Endothelial cell of umbilical vein (primary cell): ENCODE results near the gene SLC25A13. TPM values are rescaled to one million over a fixed set of nuclear protein-coding genes. Genes with fewer than 3 reads are reported as not detected.

Source experiments
- BruUV-seq: library from RNA; stranded (reverse); fragments of 400-500 nt; replicated peaks from 2 replicates; lab custom pipeline; 2021; lab: Mats Ljungman, UMichigan
- CTCF ChIA-PET: fragments of 300-600, 350-600 bp; sonication (Branson Sonifier 250); formaldehyde crosslinking; loops from one replicate; lab custom pipeline; 2021; ENCODE audit warnings: antibody characterized with exemption, inconsistent platforms; lab: Charles Lee
- POLR2A ChIA-PET: fragments of 300-600, 350-600 bp; sonication (Branson Sonifier 250); formaldehyde crosslinking; loops from one replicate; lab custom pipeline; 2021; ENCODE audit warnings: antibody characterized with exemption, inconsistent platforms; lab: Charles Lee
- DNase-seq: peaks from one replicate; pipeline ENCODE4 v3.0.0-alpha.2; 2011; ENCODE audit warnings: low read depth, low spot score
- FAIRE-seq: peaks from 2 replicates; lab custom pipeline; 2011; peaks lifted over from hg19 to GRCh38; lab: Jason Lieb, UNC
- H2AFZ ChIP-seq: 2 replicates; pipeline ENCODE4 v1.6.0; 2012; ENCODE audit warnings: low read depth, low read length, control low read depth, inconsistent platforms
- H3K27ac ChIP-seq: 2 replicates; pipeline ENCODE4 v1.5.1; 2011; ENCODE audit warnings: low read depth, mild to moderate bottlenecking, control low read depth, low read length, moderate library complexity; ENCODE audit not compliant: insufficient read depth
- H3K27me3 ChIP-seq, 2 experiments: 2 replicates each; pipeline versions ENCODE4 v1.6.0 to v1.6.1; 2011; ENCODE audit warnings: low read length in 2 of 2, mixed read lengths in 1 of 2; ENCODE audit not compliant: control insufficient read depth in 2 of 2, insufficient read depth in 2 of 2
- H3K36me3 ChIP-seq, 2 experiments: 2 replicates in 1 of 2; 3 replicates in 1 of 2; pipeline ENCODE4 v1.5.1; 2011; ENCODE audit warnings: low read length in 2 of 2, mild to moderate bottlenecking in 1 of 2, moderate library complexity in 1 of 2; ENCODE audit not compliant: control insufficient read depth in 2 of 2, insufficient read depth in 2 of 2; ENCODE audit errors: extremely low read depth in 1 of 2
- H3K4me1 ChIP-seq: 3 replicates; pipeline ENCODE4 v1.5.1; 2011; ENCODE audit warnings: mild to moderate bottlenecking, low read length; ENCODE audit not compliant: control insufficient read depth, insufficient read depth; ENCODE audit errors: extremely low read depth
- H3K4me2 ChIP-seq: 2 replicates; pipeline ENCODE4 v1.6.1; 2011; ENCODE audit warnings: low read length, control low read depth, mixed read lengths; ENCODE audit not compliant: insufficient read depth
- H3K4me3 ChIP-seq, 3 experiments: fragments of 200-600 bp in 1 of 3; sonication (generic), shearing (Covaris generic) in 1 of 3; replicated peaks in 1 of 3; 2 replicates each; pipeline ENCODE4 v1.5.1; 2011 to 2016; ENCODE audit warnings: control low read depth in 3 of 3, low read length in 3 of 3, mild to moderate bottlenecking in 2 of 3, inconsistent platforms in 1 of 3, low read depth in 1 of 3, moderate library complexity in 1 of 3; ENCODE audit not compliant: insufficient read depth in 1 of 3
- H3K79me2 ChIP-seq: 2 replicates; pipeline ENCODE4 v1.6.0; 2012; ENCODE audit warnings: low read length, inconsistent platforms; ENCODE audit not compliant: control insufficient read depth, insufficient read depth
- H3K9ac ChIP-seq: replicated peaks from 2 replicates; pipeline ENCODE3; 2011; ENCODE audit warnings: low read length, control low read depth; ENCODE audit not compliant: insufficient read depth; ENCODE audit errors: extremely low read depth
- H3K9me1 ChIP-seq: replicated peaks from 3 replicates; pipeline ENCODE4 v1.6.0; 2011; ENCODE audit warnings: mild to moderate bottlenecking, low read length; ENCODE audit not compliant: control insufficient read depth, insufficient read depth; ENCODE audit errors: extremely low read depth
- H3K9me3 ChIP-seq: replicated peaks from 2 replicates; pipeline ENCODE4 v1.5.1; 2012; ENCODE audit warnings: low read length, inconsistent platforms; ENCODE audit not compliant: control insufficient read depth, insufficient read depth
- H4K20me1 ChIP-seq: replicated peaks from 2 replicates; pipeline ENCODE3; 2011; ENCODE audit warnings: mild to moderate bottlenecking, low read length; ENCODE audit not compliant: control insufficient read depth, insufficient read depth; ENCODE audit errors: extremely low read depth
- CTCF ChIP-seq, 2 donors: IDR thresholded peaks; 1 replicate in 1 of 2; 2 replicates in 1 of 2; pipeline ENCODE4 v1.5.1; 2011; ENCODE audit warnings: low read length in 2 of 2, mild to moderate bottlenecking in 2 of 2, moderate library complexity in 2 of 2, control low read depth in 1 of 2, inconsistent platforms in 1 of 2, low read depth in 1 of 2; ENCODE audit not compliant: insufficient read depth in 1 of 2; ENCODE audit errors: extremely low read depth in 1 of 2
- EZH2 ChIP-seq: IDR thresholded peaks from 2 replicates; pipeline ENCODE4 v1.6.1; 2012; ENCODE audit warnings: borderline replicate concordance, low read depth, mild to moderate bottlenecking, moderate library complexity, low read length, inconsistent platforms; ENCODE audit not compliant: severe bottlenecking
- FOS ChIP-seq: IDR thresholded peaks from 2 replicates; pipeline ENCODE4 v1.6.1; 2011; ENCODE audit warnings: mild to moderate bottlenecking, low read length, moderate library complexity, borderline replicate concordance; ENCODE audit not compliant: insufficient read depth
- GATA2 ChIP-seq: IDR thresholded peaks from 2 replicates; pipeline ENCODE4 v1.7.0; 2011; ENCODE audit warnings: low read depth, mild to moderate bottlenecking, moderate library complexity, mixed read lengths, low read length; ENCODE audit not compliant: insufficient read length, insufficient read depth
- JUN ChIP-seq: IDR thresholded peaks from 2 replicates; pipeline ENCODE4 v1.6.1; 2011; ENCODE audit warnings: borderline replicate concordance, low read depth; ENCODE audit not compliant: insufficient read length, insufficient read depth
- MAX ChIP-seq: IDR thresholded peaks from 2 replicates; pipeline ENCODE4 v1.6.1; 2011; ENCODE audit not compliant: insufficient read depth, insufficient read length
- MYC ChIP-seq: IDR thresholded peaks from one replicate; pipeline ENCODE4 v1.6.1; 2011; ENCODE audit warnings: mild to moderate bottlenecking, low read depth, low read length
- POLR2A ChIP-seq: IDR thresholded peaks from 2 replicates; pipeline ENCODE4 v1.6.1; 2012; ENCODE audit warnings: low read depth, mild to moderate bottlenecking, control low read depth, low read length
- POLR2AphosphoS5 ChIP-seq: IDR thresholded peaks from 2 replicates; pipeline ENCODE4 v1.6.1; 2012; ENCODE audit warnings: low read depth, mild to moderate bottlenecking, control low read depth, low read length, moderate library complexity; ENCODE audit not compliant: insufficient read depth
- dilution Hi-C: fragments of 300-500 bp; cut with MboI; formaldehyde crosslinking; loops from one replicate; pipeline ENCODE4 v1.15.0; 2019; ENCODE audit warnings: low sequenced_read_pairs; ENCODE audit not compliant: extremely low pct_ligation_motif_present
- intact Hi-C: fragments of 100-400 bp; cut with micrococcal nuclease; formaldehyde crosslinking; loops from one replicate; pipeline ENCODE4 v1.10.0; 2022
- polyA plus RNA-seq, 4 experiments: library from polyadenylated mRNA; depleted of rRNA in 3 of 4; stranded (reverse) in 3 of 4; unstranded in 1 of 4; fragments of >200 nt; gene quantifications; 2 replicates each; pipeline versions ENCODE4 v1.2.1 to v1.2.3, GENCODE V29; 2011 to 2012; ENCODE audit warnings: missing spikeins in 1 of 4
- total RNA-seq: library from RNA; stranded (reverse); gene quantifications from 2 replicates; pipeline ENCODE4 v1.2.3, GENCODE V29; 2021

Gene SLC25A13
- total and polyA plus RNA-seq, 2 donors (not counting 3 experiments of a cell fraction or from before 2014, with no cell fraction given) = 13.2 to 34.4 TPM

- Histone ChIP-seq H3K9me1 (no peaks in the 10 kb centered on the region), H3K4me2 (no peak overlapping the region), H2AFZ (no peak overlapping the region), H3K4me3 (no peak overlapping the region), H3K27me3 (no peaks in the 10 kb centered on the region), H4K20me1 (peaks cover 9% of the 10 kb centered on the region), H3K27ac (no peak overlapping the region), H3K9me3 (no peaks in the 10 kb centered on the region), H3K4me1 (no peaks in the 10 kb centered on the region), H3K79me2 (peaks cover 15% of the 10 kb centered on the region), H3K36me3 (no peaks in the 10 kb centered on the region), H3K9ac (no peak overlapping the region)
- FAIRE-seq = no peak
- intact Hi-C loops = no loop called here
- no TSS peak for BruUV-seq
- no peak for TF ChIP-seq POLR2AphosphoS5
- TF ChIP-seq GATA2 = no peak
- ChIA-PET CTCF (no interaction called here), POLR2A (no interaction called here)
- no peak for DNase-seq
- dilution Hi-C loops = no loop called here
Measured at GRCh38 chr7:96311967-96312366, 9.9 kb downstream of the SLC25A13 start.

DNA sequence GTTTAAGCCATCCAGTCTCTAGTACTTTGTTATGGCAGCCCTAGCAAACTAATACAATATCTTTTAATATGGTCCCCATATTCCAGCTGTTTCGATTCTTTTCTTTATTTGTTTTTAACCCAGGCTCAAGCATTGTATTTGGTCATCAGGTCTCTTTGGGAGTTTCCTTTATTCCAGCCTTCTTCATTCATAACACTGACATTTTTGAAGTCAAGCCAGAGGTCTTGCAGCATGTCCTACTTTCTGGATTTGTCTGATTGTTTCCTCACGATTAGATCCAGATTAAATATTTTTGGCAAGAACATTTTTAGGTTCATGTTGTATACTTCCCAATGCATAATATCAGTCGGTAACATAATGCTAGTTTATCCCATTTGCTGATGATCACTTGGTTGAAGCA lies 11.8 kb downstream of the SLC25A13 start:
- Histone ChIP-seq H2AFZ (no peak overlapping the region), H3K4me3 (no peak overlapping the region), H3K9ac (no peak overlapping the region), H3K4me1 (no peaks in the 10 kb centered on the region), H3K27ac (no peak overlapping the region), H3K36me3 (no peaks in the 10 kb centered on the region), H3K9me3 (no peaks in the 10 kb centered on the region), H3K4me2 (no peak overlapping the region), H3K9me1 (no peaks in the 10 kb centered on the region), H3K79me2 (peaks cover 12% of the 10 kb centered on the region), H4K20me1 (peaks cover 9% of the 10 kb centered on the region), H3K27me3 (no peaks in the 10 kb centered on the region)
- CTCF ChIA-PET = no interaction called here
- dilution Hi-C loops (no loop called here), intact Hi-C loops (no loop called here)
- DNase-seq (peak; percentile 22), FAIRE-seq (peak; percentile 42)
- POLR2A ChIA-PET = no interaction called here
- TF ChIP-seq FOS = no peak
- no peak for TF ChIP-seq EZH2
- no peak for TF ChIP-seq MAX
- no peak for TF ChIP-seq GATA2
- no peak for TF ChIP-seq MYC
- no peak for TF ChIP-seq POLR2A
- no peak for TF ChIP-seq POLR2AphosphoS5
- no peak for TF ChIP-seq JUN
- TF ChIP-seq CTCF (IDR thresholded peaks at IDR 0.05; ENCODE audit: extremely low read depth in 1 of 2, insufficient read depth in 1 of 2, low read depth in 1 of 2, low read length in 2 of 2) = no peak
- BruUV-seq = no TSS peak
